HepG2 (cell line): Measurements from ENCODE around the gene RIPK3. TPM values are rescaled to one million over a fixed set of nuclear protein-coding genes. Genes with fewer than 3 reads are reported as not detected.
A peak's percentile ranks its signal among the peaks of the same experiment; 100 is the strongest.

Source experiments
- CENPX ChIP-seq: sonication (generic); formaldehyde crosslinking; IDR thresholded peaks from 2 replicates; pipeline ENCODE4 v1.9.0; 2021; ENCODE audit warnings: mild to moderate bottlenecking, missing genetic modification reagents, moderate library complexity
- GATA4 ChIP-seq: sonication (generic); IDR thresholded peaks from 2 replicates; pipeline ENCODE4 v1.6.1; 2016; ENCODE audit warnings: antibody characterized with exemption, low read depth, borderline replicate concordance
- GATAD2A ChIP-seq: IDR thresholded peaks from 2 replicates; pipeline ENCODE4 v1.6.1; 2016
- GTF2F1 ChIP-seq: fragments of 150-350 bp; IDR thresholded peaks from 2 replicates; pipeline ENCODE4 v1.6.1; 2014; ENCODE audit warnings: low read length
- KLF6 ChIP-seq: IDR thresholded peaks from 2 replicates; pipeline ENCODE4 v1.8.0; 2016; ENCODE audit warnings: missing biosample characterization, missing genetic modification reagents
- NFE2L1 ChIP-seq: sonication (generic); formaldehyde crosslinking; IDR thresholded peaks from 2 replicates; pipeline ENCODE4 v1.4.0; 2020; ENCODE audit warnings: missing genetic modification reagents, mild to moderate bottlenecking, borderline replicate concordance
- SMAD3 ChIP-seq: sonication (generic); formaldehyde crosslinking; IDR thresholded peaks from 2 replicates; pipeline ENCODE4 v1.4.0; 2020; ENCODE audit warnings: missing genetic modification reagents
- SOX13 ChIP-seq, 3 experiments: fragments of 450-650 bp in 1 of 3; sonication (generic) in 1 of 3; formaldehyde crosslinking in 1 of 3; IDR thresholded peaks in 2 of 3; conservative IDR thresholded peaks in 1 of 3; 2 replicates each; pipeline versions ENCODE4 v1.5.0 to v1.6.1; 2016 to 2020; ENCODE audit warnings: antibody characterized with exemption in 1 of 3, mild to moderate bottlenecking in 1 of 3, missing compliant biosample characterization in 1 of 3, missing genetic modification reagents in 1 of 3, moderate library complexity in 1 of 3
- TEAD2 ChIP-seq: sonication (generic); formaldehyde crosslinking; IDR thresholded peaks from 2 replicates; pipeline ENCODE4 v1.9.0; 2021; ENCODE audit warnings: missing genetic modification reagents
- TOPORS ChIP-seq: sonication (generic); formaldehyde crosslinking; IDR thresholded peaks from 2 replicates; pipeline ENCODE4 v1.8.0; 2023; ENCODE audit warnings: mild to moderate bottlenecking, missing genetic modification reagents
- ZBTB3 ChIP-seq: sonication (generic); formaldehyde crosslinking; IDR thresholded peaks from 2 replicates; pipeline ENCODE4 v1.4.0; 2020; ENCODE audit warnings: low read depth, mild to moderate bottlenecking, moderate library complexity, missing genetic modification reagents, borderline replicate concordance
- ZC3H4 ChIP-seq: sonication (generic); formaldehyde crosslinking; IDR thresholded peaks from 2 replicates; pipeline ENCODE4 v1.4.0; 2020; ENCODE audit warnings: missing genetic modification reagents, borderline replicate concordance
- ZNF121 ChIP-seq: sonication (generic); formaldehyde crosslinking; IDR thresholded peaks from 2 replicates; pipeline ENCODE4 v1.5.0; 2020; ENCODE audit warnings: mild to moderate bottlenecking, missing genetic modification reagents
- ZNF724P ChIP-seq: sonication (generic); formaldehyde crosslinking; IDR thresholded peaks from 2 replicates; pipeline ENCODE4 v1.8.0; 2022; ENCODE audit warnings: missing genetic modification reagents, borderline replicate concordance
- ZNF782 ChIP-seq: sonication (generic); formaldehyde crosslinking; IDR thresholded peaks from 2 replicates; pipeline ENCODE4 v1.4.0; 2020; ENCODE audit warnings: missing genetic modification reagents, mild to moderate bottlenecking, borderline replicate concordance
- polyA plus RNA-seq, 8 experiments: library from polyadenylated mRNA; depleted of rRNA in 3 of 8; stranded (reverse) in 7 of 8; unstranded in 1 of 8; fragments of >200 nt; fragmentation: Illumina TruSeq in 4 of 8; extraction: Trizol in 4 of 8; gene quantifications; 2 replicates each; pipeline versions ENCODE4 v1.2.1 to v1.2.3, GENCODE V29; 2011 to 2016; ENCODE audit warnings: low read depth in 4 of 8, missing spikeins in 1 of 8, mixed read lengths in 1 of 8; ENCODE audit not compliant: insufficient read depth in 1 of 8
- total RNA-seq, 5 experiments: library from RNA; depleted of rRNA; stranded (reverse); fragments of >200 nt; fragmentation: Illumina TruSeq; extraction: Trizol; gene quantifications; 2 replicates each; pipeline ENCODE4 v1.2.3, GENCODE V29; 2016; ENCODE audit warnings: low read depth in 1 of 5
- TF ChIP-seq, protein P1 (sequence below): sonication (generic); formaldehyde crosslinking; conservative IDR thresholded peaks from 2 replicates; pipeline ENCODE4 v1.4.0; 2020; ENCODE audit warnings: mild to moderate bottlenecking, missing genetic modification reagents, moderate library complexity
- TF ChIP-seq, protein P2 (sequence below): sonication (generic); formaldehyde crosslinking; IDR thresholded peaks from 2 replicates; pipeline ENCODE4 v1.8.0; 2022; ENCODE audit warnings: mild to moderate bottlenecking, missing genetic modification reagents; ENCODE audit not compliant: insufficient replicate concordance
- TF ChIP-seq, protein P3 (sequence below): sonication (generic); formaldehyde crosslinking; IDR thresholded peaks from 2 replicates; pipeline ENCODE4 v1.5.1; 2020; ENCODE audit warnings: missing genetic modification reagents, mild to moderate bottlenecking, borderline replicate concordance
- TF ChIP-seq, protein P4 (sequence below): sonication (generic); formaldehyde crosslinking; IDR thresholded peaks from 2 replicates; pipeline ENCODE4 v1.5.1; 2020; ENCODE audit warnings: mild to moderate bottlenecking, missing genetic modification reagents, borderline replicate concordance

The RIPK3 gene
- total and polyA plus RNA-seq, 2 of the 13 experiments (the other 11 are each of a cell fraction or from before 2014, with no cell fraction given) = not detected

DNA sequence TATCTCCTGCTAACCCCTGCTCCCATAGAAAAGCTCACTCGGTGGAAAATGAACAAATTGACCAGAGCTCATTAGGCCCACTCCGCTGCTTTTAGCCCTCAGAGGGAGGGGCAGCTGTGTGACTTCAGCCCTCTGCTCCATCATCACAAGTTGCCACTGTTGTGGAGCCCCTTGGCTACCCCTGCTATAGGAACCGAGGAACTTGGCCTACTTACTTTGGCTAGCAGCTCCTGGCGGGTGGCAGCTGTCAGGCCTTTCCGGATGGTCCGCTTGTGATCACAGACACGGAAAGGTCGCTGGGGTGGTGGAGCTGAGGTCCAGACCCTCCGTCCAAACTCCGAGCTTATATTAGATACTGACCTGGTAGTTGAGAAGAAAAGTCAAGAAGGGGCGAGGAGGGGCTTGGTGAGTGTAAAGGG, 32.6 kb downstream of the RIPK3 start (continued):
- no peak for TF ChIP-seq TEAD2
- TF ChIP-seq NFE2L1 (CRISPR knock-in tag) = peak; percentile 68; the same call in 1 of the 2 replicates
- TF ChIP-seq ZNF121 = no peak
- TF ChIP-seq, protein P1, sequence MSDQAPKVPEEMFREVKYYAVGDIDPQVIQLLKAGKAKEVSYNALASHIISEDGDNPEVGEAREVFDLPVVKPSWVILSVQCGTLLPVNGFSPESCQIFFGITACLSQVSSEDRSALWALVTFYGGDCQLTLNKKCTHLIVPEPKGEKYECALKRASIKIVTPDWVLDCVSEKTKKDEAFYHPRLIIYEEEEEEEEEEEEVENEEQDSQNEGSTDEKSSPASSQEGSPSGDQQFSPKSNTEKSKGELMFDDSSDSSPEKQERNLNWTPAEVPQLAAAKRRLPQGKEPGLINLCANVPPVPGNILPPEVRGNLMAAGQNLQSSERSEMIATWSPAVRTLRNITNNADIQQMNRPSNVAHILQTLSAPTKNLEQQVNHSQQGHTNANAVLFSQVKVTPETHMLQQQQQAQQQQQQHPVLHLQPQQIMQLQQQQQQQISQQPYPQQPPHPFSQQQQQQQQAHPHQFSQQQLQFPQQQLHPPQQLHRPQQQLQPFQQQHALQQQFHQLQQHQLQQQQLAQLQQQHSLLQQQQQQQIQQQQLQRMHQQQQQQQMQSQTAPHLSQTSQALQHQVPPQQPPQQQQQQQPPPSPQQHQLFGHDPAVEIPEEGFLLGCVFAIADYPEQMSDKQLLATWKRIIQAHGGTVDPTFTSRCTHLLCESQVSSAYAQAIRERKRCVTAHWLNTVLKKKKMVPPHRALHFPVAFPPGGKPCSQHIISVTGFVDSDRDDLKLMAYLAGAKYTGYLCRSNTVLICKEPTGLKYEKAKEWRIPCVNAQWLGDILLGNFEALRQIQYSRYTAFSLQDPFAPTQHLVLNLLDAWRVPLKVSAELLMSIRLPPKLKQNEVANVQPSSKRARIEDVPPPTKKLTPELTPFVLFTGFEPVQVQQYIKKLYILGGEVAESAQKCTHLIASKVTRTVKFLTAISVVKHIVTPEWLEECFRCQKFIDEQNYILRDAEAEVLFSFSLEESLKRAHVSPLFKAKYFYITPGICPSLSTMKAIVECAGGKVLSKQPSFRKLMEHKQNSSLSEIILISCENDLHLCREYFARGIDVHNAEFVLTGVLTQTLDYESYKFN (CRISPR knock-in tag) = no peak
- TF ChIP-seq TOPORS = no peak
- TF ChIP-seq, protein P2, sequence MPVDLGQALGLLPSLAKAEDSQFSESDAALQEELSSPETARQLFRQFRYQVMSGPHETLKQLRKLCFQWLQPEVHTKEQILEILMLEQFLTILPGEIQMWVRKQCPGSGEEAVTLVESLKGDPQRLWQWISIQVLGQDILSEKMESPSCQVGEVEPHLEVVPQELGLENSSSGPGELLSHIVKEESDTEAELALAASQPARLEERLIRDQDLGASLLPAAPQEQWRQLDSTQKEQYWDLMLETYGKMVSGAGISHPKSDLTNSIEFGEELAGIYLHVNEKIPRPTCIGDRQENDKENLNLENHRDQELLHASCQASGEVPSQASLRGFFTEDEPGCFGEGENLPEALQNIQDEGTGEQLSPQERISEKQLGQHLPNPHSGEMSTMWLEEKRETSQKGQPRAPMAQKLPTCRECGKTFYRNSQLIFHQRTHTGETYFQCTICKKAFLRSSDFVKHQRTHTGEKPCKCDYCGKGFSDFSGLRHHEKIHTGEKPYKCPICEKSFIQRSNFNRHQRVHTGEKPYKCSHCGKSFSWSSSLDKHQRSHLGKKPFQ (CRISPR knock-in tag) = no peak
- TF ChIP-seq ZNF724P = no peak
- TF ChIP-seq ZBTB3 (CRISPR knock-in tag) = no peak
- TF ChIP-seq CENPX = no peak
- no peak for TF ChIP-seq SOX13 (IDR thresholded peaks at IDR 0.05)
- TF ChIP-seq SOX13 (CRISPR knock-in tag; conservative IDR thresholded peaks at IDR 0.05 in 1 of 2, IDR thresholded peaks at IDR 0.05 in 1 of 2) = no peak
- TF ChIP-seq GTF2F1 = no peak
- no peak for TF ChIP-seq GATAD2A
- TF ChIP-seq ZC3H4 (CRISPR knock-in tag) = no peak
- no peak for TF ChIP-seq ZNF782
- TF ChIP-seq, protein P3, sequence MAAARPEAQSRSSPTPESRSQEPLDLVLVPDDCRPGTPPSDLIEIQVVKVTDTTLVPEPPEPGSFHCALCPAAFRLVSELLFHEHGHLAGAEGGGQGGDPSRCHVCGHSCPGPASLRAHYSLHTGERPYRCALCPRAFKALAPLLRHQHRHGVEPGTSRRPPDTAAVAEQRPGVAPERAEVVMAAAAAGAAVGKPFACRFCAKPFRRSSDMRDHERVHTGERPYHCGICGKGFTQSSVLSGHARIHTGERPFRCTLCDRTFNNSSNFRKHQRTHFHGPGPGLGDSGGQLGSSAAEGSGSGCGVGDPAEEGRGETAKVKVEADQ (CRISPR knock-in tag) = no peak
- TF ChIP-seq GATA4 = no peak
- TF ChIP-seq KLF6 (CRISPR knock-in tag) = no peak
- TF ChIP-seq, protein P4, sequence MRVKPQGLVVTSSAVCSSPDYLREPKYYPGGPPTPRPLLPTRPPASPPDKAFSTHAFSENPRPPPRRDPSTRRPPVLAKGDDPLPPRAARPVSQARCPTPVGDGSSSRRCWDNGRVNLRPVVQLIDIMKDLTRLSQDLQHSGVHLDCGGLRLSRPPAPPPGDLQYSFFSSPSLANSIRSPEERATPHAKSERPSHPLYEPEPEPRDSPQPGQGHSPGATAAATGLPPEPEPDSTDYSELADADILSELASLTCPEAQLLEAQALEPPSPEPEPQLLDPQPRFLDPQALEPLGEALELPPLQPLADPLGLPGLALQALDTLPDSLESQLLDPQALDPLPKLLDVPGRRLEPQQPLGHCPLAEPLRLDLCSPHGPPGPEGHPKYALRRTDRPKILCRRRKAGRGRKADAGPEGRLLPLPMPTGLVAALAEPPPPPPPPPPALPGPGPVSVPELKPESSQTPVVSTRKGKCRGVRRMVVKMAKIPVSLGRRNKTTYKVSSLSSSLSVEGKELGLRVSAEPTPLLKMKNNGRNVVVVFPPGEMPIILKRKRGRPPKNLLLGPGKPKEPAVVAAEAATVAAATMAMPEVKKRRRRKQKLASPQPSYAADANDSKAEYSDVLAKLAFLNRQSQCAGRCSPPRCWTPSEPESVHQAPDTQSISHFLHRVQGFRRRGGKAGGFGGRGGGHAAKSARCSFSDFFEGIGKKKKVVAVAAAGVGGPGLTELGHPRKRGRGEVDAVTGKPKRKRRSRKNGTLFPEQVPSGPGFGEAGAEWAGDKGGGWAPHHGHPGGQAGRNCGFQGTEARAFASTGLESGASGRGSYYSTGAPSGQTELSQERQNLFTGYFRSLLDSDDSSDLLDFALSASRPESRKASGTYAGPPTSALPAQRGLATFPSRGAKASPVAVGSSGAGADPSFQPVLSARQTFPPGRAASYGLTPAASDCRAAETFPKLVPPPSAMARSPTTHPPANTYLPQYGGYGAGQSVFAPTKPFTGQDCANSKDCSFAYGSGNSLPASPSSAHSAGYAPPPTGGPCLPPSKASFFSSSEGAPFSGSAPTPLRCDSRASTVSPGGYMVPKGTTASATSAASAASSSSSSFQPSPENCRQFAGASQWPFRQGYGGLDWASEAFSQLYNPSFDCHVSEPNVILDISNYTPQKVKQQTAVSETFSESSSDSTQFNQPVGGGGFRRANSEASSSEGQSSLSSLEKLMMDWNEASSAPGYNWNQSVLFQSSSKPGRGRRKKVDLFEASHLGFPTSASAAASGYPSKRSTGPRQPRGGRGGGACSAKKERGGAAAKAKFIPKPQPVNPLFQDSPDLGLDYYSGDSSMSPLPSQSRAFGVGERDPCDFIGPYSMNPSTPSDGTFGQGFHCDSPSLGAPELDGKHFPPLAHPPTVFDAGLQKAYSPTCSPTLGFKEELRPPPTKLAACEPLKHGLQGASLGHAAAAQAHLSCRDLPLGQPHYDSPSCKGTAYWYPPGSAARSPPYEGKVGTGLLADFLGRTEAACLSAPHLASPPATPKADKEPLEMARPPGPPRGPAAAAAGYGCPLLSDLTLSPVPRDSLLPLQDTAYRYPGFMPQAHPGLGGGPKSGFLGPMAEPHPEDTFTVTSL = no peak
- TF ChIP-seq SMAD3 (CRISPR knock-in tag) = no peak
